ENCODE data around the gene HOXB6. TPM values are rescaled to one million over a fixed set of nuclear protein-coding genes. Genes with fewer than 3 reads are reported as not detected.

HOXB6 gene
- total and polyA plus RNA-seq, 4 donors = 0.17 to 1.1 (median 0.46) TPM

GRCh38 chr17:48588074-48588415, 16.7 kb downstream of the HOXB6 start:
- WGBS = 49% methylated on average over 2 of the region's 2 CpGs
- TF ChIP-seq SP1 (IDR thresholded peaks at IDR 0.05) (no peak), FOXA1 (IDR thresholded peaks at IDR 0.05) (no peak), RXRA (IDR thresholded peaks at IDR 0.05) (no peak), HNF4G (IDR thresholded peaks at IDR 0.05) (no peak), TAF1 (conservative IDR thresholded peaks at IDR 0.05) (no peak), GABPA (IDR thresholded peaks at IDR 0.05 in 1 of 2, conservative IDR thresholded peaks at IDR 0.05 in 1 of 2) (no peak), REST (IDR thresholded peaks at IDR 0.05) (no peak), YY1 (IDR thresholded peaks at IDR 0.05) (no peak), NR2F2 (IDR thresholded peaks at IDR 0.05) (no peak), HNF4A (conservative IDR thresholded peaks at IDR 0.05) (no peak), JUND (IDR thresholded peaks at IDR 0.05) (no peak), FOXA2 (IDR thresholded peaks at IDR 0.05) (no peak), EGR1 (IDR thresholded peaks at IDR 0.05; ENCODE audit: low read depth in 2 of 2) (no peak), MAX (IDR thresholded peaks at IDR 0.05) (no peak), RAD21 (IDR thresholded peaks at IDR 0.05) (no peak)
- TF ChIP-seq, protein P1, sequence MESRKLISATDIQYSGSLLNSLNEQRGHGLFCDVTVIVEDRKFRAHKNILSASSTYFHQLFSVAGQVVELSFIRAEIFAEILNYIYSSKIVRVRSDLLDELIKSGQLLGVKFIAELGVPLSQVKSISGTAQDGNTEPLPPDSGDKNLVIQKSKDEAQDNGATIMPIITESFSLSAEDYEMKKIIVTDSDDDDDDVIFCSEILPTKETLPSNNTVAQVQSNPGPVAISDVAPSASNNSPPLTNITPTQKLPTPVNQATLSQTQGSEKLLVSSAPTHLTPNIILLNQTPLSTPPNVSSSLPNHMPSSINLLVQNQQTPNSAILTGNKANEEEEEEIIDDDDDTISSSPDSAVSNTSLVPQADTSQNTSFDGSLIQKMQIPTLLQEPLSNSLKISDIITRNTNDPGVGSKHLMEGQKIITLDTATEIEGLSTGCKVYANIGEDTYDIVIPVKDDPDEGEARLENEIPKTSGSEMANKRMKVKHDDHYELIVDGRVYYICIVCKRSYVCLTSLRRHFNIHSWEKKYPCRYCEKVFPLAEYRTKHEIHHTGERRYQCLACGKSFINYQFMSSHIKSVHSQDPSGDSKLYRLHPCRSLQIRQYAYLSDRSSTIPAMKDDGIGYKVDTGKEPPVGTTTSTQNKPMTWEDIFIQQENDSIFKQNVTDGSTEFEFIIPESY (IDR thresholded peaks at IDR 0.05) = no peak
- TF ChIP-seq, protein P2, sequence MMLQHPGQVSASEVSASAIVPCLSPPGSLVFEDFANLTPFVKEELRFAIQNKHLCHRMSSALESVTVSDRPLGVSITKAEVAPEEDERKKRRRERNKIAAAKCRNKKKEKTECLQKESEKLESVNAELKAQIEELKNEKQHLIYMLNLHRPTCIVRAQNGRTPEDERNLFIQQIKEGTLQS (IDR thresholded peaks at IDR 0.05) = no peak
- TF ChIP-seq, protein P3, sequence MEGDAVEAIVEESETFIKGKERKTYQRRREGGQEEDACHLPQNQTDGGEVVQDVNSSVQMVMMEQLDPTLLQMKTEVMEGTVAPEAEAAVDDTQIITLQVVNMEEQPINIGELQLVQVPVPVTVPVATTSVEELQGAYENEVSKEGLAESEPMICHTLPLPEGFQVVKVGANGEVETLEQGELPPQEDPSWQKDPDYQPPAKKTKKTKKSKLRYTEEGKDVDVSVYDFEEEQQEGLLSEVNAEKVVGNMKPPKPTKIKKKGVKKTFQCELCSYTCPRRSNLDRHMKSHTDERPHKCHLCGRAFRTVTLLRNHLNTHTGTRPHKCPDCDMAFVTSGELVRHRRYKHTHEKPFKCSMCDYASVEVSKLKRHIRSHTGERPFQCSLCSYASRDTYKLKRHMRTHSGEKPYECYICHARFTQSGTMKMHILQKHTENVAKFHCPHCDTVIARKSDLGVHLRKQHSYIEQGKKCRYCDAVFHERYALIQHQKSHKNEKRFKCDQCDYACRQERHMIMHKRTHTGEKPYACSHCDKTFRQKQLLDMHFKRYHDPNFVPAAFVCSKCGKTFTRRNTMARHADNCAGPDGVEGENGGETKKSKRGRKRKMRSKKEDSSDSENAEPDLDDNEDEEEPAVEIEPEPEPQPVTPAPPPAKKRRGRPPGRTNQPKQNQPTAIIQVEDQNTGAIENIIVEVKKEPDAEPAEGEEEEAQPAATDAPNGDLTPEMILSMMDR (IDR thresholded peaks at IDR 0.05; ENCODE audit: low read depth, low read length, missing input control) = no peak
- Histone ChIP-seq H3K4me3 (ENCODE audit: low read depth in 1 of 3, low read length in 3 of 3) (no peak overlapping the region), H3K4me1 (ENCODE audit: control insufficient read depth in 4 of 4, insufficient read depth in 4 of 4, low read length in 3 of 4) (peaks cover 2 to 20% (median 13%) of the 10 kb centered on the region in 4 donors), H3K27ac (ENCODE audit: low read depth in 1 of 2, low read length in 2 of 2) (peak overlapping the region in 1 of 2 donors; percentile 19), H3K9ac (ENCODE audit: low read depth in 1 of 2, low read length in 2 of 2) (no peak overlapping the region), H3K27me3 (ENCODE audit: control insufficient read depth in 4 of 4, insufficient read depth in 4 of 4, low read length in 3 of 4) (peaks cover 0 to 20% (median 11%) of the 10 kb centered on the region in 4 donors), H3K36me3 (ENCODE audit: control insufficient read depth in 4 of 4, insufficient read depth in 3 of 4, low read depth in 1 of 4, low read length in 3 of 4) (no peaks in the 10 kb centered on the region), H3K9me3 (ENCODE audit: control insufficient read depth in 4 of 4, low read length in 3 of 4) (no peaks in the 10 kb centered on the region)
- DNase-seq (ENCODE audit: low spot score) = no peak
